Stimulated activated CD8-positive, alpha-beta memory T cell treated with anti-CD3 and anti-CD28 coated beads, Interleukin-4, amount 100 ng/mL, for 24 hours (primary cell): ENCODE data around the gene PTPRK.
"Not testable (repeated sequence)": the region's sequence is repeated elsewhere in the genome, so short reads cannot be mapped to it uniquely, and the experiment has no call there.

Source experiments
- DNase-seq: peaks from one replicate; pipeline ENCODE4 v3.0.0-alpha.2; 2020; ENCODE audit warnings: low read depth

The PTPRK gene

DNA sequence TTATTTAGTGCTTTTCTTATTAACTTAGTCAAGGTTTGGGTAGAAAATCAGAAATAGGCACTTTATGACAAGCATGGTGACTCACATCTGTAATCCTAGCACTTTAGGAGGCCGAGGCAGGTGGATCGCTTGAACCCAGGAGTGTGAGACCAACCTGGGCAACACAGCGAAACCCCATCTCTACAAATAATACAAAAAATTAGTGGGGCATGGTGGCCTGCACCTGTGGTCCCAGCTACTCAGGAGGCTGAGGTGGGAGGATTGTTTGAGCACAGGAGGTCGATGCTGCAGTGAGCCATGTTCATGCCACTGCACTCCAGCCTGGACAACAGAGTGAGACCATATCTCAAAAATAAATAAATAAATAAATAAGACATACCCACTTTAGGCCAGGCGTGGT lies 568.2 kb downstream of the PTPRK start:
- no peak for DNase-seq

DNA sequence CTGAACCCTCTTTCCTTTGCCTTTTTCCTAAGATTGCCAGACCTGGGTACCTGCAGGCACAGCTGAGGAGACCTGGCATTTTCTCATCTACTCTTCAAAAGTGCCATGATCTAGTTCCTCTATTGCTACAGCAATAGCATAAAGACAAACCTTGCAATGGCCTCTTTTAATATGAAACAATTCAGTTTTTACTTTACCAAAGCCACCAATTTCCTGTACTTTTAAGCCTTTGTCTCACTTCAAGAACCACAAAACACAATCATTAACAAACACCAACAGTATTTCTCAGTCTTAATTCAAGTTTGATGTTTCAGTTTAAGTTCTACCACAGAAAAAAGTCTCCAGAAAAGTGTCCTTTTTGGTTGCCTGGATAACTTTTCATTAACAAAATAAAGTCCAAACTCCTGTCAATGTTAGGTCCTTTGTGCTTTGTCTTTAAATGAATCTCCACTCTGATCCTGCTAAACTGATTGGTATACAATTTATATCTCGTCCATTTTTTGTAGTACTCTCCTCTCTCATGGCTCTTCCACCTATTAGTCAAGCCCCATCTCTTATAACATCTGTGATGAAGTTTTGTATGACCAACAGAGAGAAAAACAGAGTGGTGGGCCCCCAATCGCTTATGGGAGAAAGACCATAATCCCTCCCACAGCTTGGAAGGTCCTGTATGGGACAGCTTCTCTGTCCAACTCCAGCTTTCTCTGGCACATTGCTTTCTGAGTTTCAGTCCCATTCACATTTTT lies 569.1 kb downstream of the PTPRK start:
- no peak for DNase-seq

- DNase-seq: no peak
Measured at GRCh38 chr6:127950566-127951145, 569.7 kb downstream of the PTPRK start.

DNA sequence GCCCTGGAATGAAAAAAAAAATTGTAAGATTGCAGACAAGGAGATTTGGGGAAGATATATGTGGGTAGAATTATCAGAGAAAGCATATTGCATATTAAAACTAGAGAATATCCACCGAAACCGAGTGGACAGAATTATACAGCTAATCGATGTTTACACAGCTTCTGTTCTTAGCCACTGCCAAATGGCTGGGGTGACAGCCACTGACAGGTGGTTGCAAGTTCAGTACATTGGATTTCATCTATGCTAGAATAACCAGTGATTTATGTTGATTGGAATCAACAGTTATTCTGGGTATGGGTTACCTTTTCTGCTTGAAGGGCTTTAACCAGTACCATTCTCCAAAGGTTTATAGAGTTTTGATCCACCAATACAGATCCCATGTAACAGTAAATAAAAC lies 571.1 kb downstream of the PTPRK start:
- no peak for DNase-seq

DNA sequence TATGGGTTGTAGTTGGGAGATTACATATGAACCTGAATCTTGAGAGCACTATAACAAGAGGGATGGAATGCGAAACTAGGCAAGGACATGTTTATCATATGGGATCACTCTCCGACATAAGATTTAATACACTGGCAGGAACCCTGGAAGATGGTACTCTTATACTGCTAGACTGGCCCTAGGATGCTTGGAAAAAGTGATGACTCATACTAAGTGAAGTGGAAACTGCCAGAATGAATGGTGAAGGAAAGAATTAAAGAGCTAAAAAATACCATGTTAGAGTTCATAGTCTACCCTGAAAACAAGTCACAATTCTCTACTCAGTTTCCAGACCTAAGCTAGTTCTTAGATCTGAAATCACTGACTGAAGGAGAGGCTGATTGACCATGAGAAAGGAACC lies 574.0 kb downstream of the PTPRK start:
- DNase-seq: no peak

GRCh38 chr6:127945434-127946097 lies 574.8 kb downstream of the PTPRK start:
- no peak for DNase-seq

DNA sequence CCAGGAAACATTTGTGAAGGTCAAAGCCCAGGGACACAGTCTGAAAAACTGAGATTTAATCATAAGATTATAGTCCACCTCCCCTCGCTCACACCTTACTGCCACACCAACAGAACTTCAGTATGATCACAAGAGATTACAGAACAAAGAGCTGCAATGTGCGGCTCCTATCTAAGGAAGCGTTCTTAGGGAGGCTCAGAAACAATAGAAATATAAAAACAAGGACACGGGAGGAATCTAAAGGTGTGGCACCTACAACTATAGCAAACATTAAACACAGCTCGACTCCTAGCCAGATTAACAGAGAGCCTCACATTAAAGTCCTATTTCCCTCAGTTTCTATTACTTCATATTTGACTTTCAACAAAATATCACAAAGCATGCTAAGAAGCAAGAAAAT lies 579.2 kb downstream of the PTPRK start:
- DNase-seq: no peak

DNA sequence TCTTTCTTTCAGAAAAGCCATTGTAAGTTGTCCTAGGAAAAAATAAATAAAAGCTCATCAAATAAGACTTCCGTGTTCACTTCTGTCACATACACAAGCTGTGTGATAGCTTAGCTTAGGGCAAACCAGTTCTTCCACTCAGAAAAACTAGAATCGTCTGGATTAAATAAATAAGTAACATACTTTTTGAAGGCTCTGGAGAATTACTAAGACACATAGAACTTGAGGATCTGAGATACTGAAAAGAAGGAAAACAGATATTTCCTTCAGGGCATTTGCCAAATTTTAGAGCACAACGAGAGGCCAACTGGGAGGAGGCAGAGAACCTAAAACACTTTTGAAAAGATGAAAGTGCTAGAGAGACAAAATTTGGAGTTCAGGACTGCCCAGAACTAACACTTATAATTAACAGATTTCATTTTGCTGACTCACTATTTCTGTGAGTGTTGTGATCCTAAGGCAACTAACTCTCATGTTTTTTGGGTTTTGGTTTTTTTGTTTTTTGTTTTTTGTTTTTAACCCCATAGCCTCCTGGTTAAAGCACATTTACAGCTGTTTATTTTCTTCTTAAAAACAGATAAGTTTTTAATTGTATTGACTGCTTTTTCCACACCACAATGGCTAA lies 580.8 kb downstream of the PTPRK start:
- DNase-seq: no peak

DNA sequence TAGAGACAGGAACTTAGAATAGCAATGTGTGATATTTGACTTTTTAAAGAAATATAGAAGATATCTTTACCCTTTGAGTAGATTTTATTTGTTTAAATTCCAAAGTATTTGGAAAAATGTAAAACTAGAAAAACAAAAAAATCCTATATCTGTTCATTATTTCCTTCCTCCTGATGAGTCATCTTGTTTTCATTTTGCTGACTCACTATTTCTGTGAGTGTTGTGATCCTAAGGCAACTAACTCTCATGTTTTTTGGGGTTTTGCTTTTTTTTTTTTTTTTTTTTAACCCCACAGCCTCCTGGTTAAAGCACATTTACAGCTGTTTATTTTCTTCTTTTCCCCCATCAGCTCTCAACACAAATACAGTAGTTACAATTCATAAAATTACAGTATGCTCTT lies 581.7 kb downstream of the PTPRK start:
- DNase-seq: no peak

DNA sequence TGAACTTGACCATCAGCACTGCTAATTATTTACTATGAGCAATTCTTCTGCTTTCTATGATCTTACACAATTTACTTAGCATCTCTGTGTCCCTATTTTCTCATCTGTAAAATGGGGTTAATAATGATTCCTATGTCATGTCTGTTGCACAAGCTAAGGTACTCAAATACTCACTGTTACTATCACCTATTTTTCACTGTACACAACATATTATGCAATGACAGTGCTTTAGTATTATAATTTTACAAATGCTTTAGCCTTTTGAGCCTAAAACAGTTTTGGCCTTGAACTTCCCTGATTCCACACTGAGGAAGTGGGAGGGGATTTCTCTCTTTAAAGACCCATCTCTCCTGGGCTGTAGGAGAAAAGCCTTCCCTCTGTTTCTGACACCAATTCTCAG lies 582.7 kb downstream of the PTPRK start:
- no peak for DNase-seq

DNA sequence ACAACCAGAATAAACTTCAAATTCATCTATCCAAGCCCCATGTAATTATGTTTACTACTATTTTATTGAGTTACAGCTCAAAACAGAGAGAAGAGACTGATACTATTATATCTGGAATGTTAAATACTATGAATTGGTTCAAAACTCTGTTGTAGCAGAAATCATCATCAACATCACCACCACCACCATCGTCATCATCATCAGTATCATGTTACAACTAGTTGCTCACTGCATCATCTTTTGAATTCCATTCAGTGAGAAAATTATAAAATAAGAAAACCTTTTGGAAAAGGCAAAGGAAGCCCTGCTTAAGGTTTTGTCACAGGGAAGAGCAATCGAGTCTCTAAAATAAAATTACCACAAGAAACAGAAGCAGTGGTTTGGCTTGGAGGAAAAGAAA lies 583.3 kb downstream of the PTPRK start:
- DNase-seq: no peak

DNA sequence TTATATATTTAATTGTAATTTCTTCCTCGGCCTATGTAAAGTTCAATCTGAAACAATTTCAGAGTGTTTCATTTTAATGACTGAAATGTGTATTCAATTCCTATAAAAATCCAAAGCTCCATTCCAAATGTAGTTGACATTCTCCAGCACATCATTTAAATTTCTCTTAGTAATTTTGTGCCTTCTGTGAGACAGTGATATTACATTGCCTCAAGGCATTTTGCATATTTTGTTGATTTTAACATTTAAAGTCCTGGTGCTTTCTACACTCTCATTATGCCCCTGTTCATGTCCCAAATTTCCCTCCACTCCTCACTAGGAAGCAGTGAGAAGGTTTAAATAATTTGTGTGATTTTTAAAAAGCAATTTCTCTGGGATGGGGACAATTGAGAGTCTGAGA lies 585.4 kb downstream of the PTPRK start:
- no peak for DNase-seq

DNA sequence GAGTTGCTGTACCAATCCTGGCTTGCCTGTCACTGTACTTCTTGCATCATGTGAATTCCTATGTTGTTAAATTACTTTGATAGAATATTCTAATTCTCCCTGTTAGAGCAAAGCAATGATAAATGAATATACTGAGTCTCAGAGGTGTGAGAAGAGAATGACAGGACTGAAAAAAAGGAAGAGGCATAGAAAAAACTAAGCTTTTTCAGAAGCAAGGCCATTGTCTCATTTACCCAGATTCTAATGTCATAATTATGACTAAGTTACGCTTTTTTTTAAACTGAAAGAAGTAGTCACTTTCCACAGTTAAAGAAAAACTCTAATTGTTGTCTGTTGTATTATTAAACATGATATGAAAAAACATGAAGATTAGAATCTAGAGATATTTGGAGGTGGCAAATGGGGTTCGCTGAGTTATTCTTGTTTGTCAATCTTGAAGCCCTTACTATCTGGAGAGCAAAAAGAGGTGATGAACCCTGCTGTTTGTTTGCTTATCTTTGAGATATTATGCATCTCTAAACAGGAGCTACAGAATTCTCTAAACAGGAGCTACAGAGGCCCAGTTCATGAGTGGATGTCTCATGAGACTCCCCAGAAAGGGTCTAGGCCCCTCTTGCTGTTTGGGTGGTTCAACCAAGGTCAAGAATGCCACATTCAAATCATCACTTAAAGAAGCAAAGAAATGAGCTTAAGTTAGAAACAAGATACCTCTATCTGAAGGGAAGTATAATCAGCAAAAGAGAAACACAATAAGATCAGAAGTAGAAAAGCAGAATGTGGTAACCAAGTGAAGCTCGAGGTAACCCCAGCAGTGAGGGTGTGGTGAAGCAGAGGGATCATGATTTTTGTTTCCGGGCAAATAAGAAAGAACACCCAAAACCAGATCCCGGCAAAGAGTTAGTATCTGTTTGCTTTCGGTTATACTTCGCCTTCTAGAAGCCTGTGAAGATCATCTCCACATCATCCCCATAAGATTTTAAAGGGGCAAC lies 586.3 kb downstream of the PTPRK start:
- no peak for DNase-seq

GRCh38 chr6:127933137-127933536 lies 587.3 kb downstream of the PTPRK start:
- DNase-seq: no peak

GRCh38 chr6:127932708-127933107 lies 587.7 kb downstream of the PTPRK start:
- no peak for DNase-seq

- not testable (repeated sequence) for DNase-seq
Measured at GRCh38 chr6:127926441-127926840, 594.0 kb downstream of the PTPRK start.

DNA sequence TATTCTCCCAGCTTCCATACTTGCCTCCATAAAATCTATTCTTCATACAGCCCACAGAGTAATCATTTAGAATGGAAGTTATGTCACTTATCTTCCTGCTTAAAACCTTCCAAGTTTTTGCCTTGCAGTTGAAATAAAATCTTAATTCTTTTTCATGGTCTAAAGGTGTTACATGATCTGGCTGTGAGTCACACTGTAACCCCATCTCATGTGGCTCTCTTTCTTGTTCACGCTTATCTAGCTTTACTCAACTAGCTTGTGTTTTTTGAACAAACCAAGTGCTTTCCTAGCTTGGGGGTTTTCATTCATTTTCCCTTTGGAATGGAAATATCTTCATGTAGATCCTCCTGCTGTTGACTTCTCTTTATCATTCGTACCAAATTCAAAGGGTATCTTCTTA lies 596.0 kb downstream of the PTPRK start:
- no peak for DNase-seq

- DNase-seq: no peak
Measured at GRCh38 chr6:127924031-127924430, 596.4 kb downstream of the PTPRK start.

DNA sequence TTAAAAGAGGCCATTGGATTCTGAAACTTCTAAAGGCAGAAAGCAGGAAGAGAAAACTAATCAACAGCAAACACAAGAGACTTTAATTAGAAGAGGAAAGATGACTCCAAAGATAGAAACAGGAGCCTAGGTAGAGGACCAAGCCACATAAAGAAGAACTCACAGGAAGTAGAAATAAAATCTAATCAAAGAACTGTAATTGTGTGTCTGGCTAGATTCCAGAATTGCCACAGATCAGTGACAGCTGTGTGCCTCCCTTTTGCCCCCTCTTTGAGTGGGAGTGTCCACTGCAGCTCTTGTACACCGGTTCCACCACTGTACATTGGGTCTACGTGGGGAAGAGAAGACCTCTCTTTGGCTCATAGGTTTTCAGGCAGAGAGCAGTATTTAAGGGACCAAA lies 597.3 kb downstream of the PTPRK start:
- no peak for DNase-seq

DNA sequence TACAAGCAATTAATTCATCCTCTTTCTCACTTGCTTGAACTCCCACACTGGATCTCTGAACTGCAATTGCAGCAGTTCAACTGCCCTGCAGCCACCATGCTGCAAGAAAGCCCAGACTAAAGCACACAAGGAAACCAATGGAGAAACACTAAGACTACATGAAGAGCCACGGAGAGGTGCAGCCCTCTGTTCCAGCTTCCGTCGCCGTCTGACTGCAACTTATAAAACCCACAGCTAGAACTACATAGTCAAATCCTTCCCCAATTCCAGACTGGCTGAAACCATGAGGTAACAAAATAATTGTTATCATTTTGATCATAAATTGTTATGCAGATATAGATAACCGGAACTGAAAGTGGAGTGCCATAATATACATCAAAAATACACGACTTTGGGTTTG lies 598.4 kb downstream of the PTPRK start:
- DNase-seq: no peak

DNA sequence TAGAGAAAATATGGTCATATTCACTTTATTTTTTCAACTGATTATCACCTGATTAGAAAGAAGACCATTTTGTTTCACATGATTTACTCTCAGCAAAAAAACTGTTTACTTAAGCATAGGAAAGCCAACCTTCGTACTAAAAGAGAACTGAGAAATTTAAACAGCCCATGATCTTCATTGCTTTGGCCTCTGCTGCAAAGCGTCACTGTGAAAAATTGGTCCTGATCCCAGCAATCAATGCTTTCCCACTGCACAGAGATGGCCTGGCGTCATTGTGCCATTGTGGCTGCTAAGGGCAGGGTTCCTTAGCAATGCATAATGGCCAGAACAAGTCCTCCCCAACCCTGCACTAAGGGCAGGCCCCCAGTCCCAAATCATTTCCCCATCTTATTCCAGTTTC lies 599.6 kb downstream of the PTPRK start:
- DNase-seq: no peak
